Body of pancreas (tissue), 4 donors: Measurements from ENCODE around the gene MGAT4A. TPM values are rescaled to one million over a fixed set of nuclear protein-coding genes. Genes with fewer than 3 reads are reported as not detected.

Source experiments
- ATAC-seq: fragments of 150-250 bp; one replicate; pipeline ENCODE4 v1.9.1; 2016
- DNase-seq, 4 donors: peaks; one replicate each; pipeline ENCODE4 v3.0.0-alpha.2; 2019
- H3K27ac ChIP-seq, 4 donors: fragments of 200-600 bp; sonication (generic); 1 replicate in 3 of 4; 2 replicates in 1 of 4; pipeline versions ENCODE4 v1.5.1 to v1.6.1; 2016 to 2019; ENCODE audit warnings: mild to moderate bottlenecking in 1 of 4, mixed read lengths in 1 of 4, moderate library complexity in 1 of 4
- H3K27me3 ChIP-seq, 2 donors: fragments of 200-600 bp; sonication (generic); one replicate each; pipeline ENCODE4 v1.6.0; 2016; ENCODE audit warnings: mild to moderate bottlenecking in 1 of 2
- H3K36me3 ChIP-seq, 2 donors: fragments of 200-600 bp; sonication (generic); replicated peaks in 1 of 2; 2 replicates each; pipeline ENCODE4 v1.5.1; 2016; ENCODE audit warnings: low read depth in 2 of 2; ENCODE audit not compliant: insufficient read depth in 1 of 2
- H3K4me1 ChIP-seq: fragments of 200-600 bp; sonication (generic); one replicate; pipeline ENCODE4 v1.6.0; 2016
- H3K4me3 ChIP-seq, 2 donors: fragments of 200-600 bp; sonication (generic); 1 replicate in 1 of 2; 2 replicates in 1 of 2; pipeline ENCODE4 v1.5.1; 2016 to 2019
- H3K9me3 ChIP-seq, 3 donors: fragments of 200-600 bp; sonication (generic); 1 replicate in 2 of 3; 2 replicates in 1 of 3; pipeline ENCODE4 v1.5.1; 2016
- POLR2A ChIP-seq, 3 donors: fragments of 450-650 bp; IDR thresholded peaks; one replicate each; pipeline ENCODE4 v1.6.1; 2016; ENCODE audit warnings: antibody characterized with exemption in 3 of 3, mild to moderate bottlenecking in 2 of 3
- WGBS, 2 donors: methylation state at CpG; one replicate each; pipeline ENCODE4 v1.1.5; 2017; 5-methylcytosine and 5-hydroxymethylcytosine counted together
- intact Hi-C: fragments of 100-400 bp; cut with DNase I; formaldehyde crosslinking; loops from one replicate; pipeline ENCODE4 v1.15.1; 2023
- total RNA-seq, 2 donors: library from RNA; depleted of rRNA; stranded (reverse); fragments of >200 nt; gene quantifications; one replicate each; pipeline ENCODE4 v1.1.0, GENCODE V29; 2016
- TF ChIP-seq, protein P1 (sequence below), 7 experiments: fragments of 450-650 bp in 4 of 7; fragments of 200-600 bp in 3 of 7; sonication (generic) in 3 of 7; IDR thresholded peaks; one replicate each; pipeline ENCODE4 v1.5.1; 2016 to 2019; ENCODE audit warnings: antibody characterized with exemption in 7 of 7

Gene MGAT4A
- total RNA-seq, 2 donors from 2014 or later: 40.5 to 72.4 TPM

DNA sequence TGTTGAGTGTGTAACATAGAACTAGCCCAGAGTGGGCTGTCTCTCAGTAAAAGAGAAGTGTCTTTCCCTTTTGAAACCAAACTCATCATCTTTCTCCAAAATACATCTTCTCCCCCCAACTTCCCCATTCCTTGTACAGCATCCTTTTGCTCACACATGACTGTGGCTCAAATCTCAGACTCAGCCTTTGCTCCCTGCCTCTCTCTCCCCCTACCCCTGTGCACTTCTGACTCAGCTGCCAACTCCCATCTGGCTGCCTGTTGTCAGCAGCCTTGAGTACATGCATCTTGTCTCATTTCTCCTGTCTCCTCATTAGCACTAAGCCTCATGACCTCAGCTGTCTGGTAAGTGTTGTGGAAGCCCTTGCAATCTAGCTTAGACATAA lies 18.1 kb upstream of the MGAT4A start:
- DNase-seq: peak in 1 of 4 donors; percentile 75
- peak; percentile 33 for ATAC-seq
- no peaks in the 10 kb centered on the region for H3K9me3 ChIP-seq
- H3K27ac ChIP-seq: peak overlapping the region in 1 of 4 donors; percentile 60
- H3K4me1 ChIP-seq: peaks cover 8% of the 10 kb centered on the region
- intact Hi-C loops: no loop called here
- H3K36me3 ChIP-seq: no peaks in the 10 kb centered on the region
- H3K27me3 ChIP-seq: no peaks in the 10 kb centered on the region
- TF ChIP-seq POLR2A (IDR thresholded peaks at IDR 0.05): peak in 1 of 3 donors; percentile 47
- TF ChIP-seq, protein P1, sequence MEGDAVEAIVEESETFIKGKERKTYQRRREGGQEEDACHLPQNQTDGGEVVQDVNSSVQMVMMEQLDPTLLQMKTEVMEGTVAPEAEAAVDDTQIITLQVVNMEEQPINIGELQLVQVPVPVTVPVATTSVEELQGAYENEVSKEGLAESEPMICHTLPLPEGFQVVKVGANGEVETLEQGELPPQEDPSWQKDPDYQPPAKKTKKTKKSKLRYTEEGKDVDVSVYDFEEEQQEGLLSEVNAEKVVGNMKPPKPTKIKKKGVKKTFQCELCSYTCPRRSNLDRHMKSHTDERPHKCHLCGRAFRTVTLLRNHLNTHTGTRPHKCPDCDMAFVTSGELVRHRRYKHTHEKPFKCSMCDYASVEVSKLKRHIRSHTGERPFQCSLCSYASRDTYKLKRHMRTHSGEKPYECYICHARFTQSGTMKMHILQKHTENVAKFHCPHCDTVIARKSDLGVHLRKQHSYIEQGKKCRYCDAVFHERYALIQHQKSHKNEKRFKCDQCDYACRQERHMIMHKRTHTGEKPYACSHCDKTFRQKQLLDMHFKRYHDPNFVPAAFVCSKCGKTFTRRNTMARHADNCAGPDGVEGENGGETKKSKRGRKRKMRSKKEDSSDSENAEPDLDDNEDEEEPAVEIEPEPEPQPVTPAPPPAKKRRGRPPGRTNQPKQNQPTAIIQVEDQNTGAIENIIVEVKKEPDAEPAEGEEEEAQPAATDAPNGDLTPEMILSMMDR (IDR thresholded peaks at IDR 0.05): no peak
- no peak overlapping the region for H3K4me3 ChIP-seq

DNA sequence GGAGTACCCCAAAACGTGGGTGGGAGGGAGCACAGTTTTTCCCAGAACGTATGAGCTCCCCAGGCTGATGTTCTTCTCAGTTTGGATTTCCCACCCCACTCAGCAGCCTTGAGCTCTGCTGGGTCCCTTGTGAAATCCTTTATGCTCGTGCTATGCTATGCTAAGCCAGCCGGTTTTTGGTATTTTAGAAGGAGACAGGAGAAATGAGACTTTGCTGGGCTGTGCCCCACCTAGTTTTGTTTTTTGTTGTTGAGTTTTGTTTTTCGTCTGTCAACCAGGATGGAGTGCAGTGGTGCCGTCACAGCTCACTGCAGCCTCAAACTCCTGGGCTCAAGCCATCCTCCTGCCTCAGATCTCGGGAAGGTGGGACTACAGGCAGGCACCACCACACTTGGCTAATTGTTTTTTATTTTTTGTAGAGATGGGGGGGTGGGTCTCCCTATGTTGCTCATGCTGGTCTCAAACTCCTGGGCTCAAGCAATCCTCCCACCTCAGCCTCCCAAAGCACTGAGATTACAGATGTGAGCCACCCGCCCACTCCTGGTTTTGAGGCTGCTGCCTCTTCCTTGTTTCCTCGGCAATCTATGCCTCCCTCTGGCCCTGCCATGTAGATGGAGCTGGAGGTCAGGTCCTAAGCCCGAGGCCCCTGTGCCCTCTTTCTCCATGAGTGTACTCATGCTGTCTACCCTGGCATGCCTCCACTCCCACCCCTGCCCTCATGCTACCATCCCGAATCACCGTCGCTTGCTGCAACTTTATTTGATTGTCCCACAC lies 17.5 kb upstream of the MGAT4A start:
- ATAC-seq: no peak
- H3K27ac ChIP-seq: peak overlapping the region in 1 of 4 donors; percentile 60

DNA sequence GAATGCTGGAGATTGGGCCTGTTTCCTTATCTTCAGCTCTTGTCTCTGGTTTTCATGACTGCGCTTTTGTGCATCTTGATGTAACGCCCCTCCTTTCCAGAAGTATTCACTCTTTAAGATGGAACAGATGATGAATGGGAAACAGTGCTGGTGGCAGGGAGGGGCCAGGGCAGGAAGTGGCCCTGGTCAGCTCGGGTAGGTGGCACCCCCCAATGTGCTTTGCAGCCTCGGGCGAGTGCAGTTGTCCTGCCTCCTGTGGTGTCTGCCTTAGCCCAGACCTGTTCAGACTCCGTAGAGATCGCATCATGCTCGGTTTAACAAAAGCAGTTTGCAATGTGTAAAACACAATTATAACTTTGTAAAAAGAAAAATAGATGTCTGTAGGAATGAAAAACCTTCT lies 17.0 kb upstream of the MGAT4A start:
- Histone ChIP-seq H3K9me3 (no peaks in the 10 kb centered on the region), H3K36me3 (no peaks in the 10 kb centered on the region), H3K4me3 (no peak overlapping the region), H3K4me1 (peaks cover 15% of the 10 kb centered on the region), H3K27me3 (no peaks in the 10 kb centered on the region), H3K27ac (no peak overlapping the region)
- WGBS, 2 donors: 74 to 81% methylated on average over 8 of the region's 8 CpGs
- intact Hi-C loops: no loop called here
- no peak for ATAC-seq
- TF ChIP-seq POLR2A (IDR thresholded peaks at IDR 0.05): no peak
- TF ChIP-seq, protein P1 (IDR thresholded peaks at IDR 0.05): no peak
- DNase-seq: no peak

More for the DNA sequence above, 17.5 kb upstream of the MGAT4A start:
- WGBS, 2 donors: 82 to 91% methylated on average over 13 of the region's 13 CpGs
- Histone ChIP-seq H3K36me3 (no peaks in the 10 kb centered on the region), H3K27me3 (no peaks in the 10 kb centered on the region), H3K4me1 (peaks cover 14% of the 10 kb centered on the region), H3K4me3 (no peak overlapping the region), H3K9me3 (no peaks in the 10 kb centered on the region)
- no peak for DNase-seq
- TF ChIP-seq POLR2A (IDR thresholded peaks at IDR 0.05): no peak
- TF ChIP-seq, protein P1 (IDR thresholded peaks at IDR 0.05): no peak
- intact Hi-C loops: no loop called here

DNA sequence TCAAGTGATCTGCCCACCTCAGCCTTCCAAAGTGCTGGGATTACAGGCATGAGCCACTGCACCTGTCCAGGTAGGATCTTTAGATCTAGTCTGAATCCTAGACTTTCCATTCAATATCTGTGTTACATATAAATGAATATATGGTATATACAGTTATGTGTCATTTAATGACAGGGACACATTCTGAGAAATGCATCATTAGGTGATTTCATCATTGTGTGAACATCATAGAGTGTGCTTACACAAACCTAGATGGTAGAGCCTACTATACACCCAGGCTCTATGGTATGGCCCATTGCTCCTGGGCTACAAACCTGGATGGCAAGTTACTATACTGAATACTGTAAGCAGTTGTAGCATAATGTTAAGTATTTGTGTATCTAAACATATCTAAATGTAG lies 15.5 kb upstream of the MGAT4A start:
- TF ChIP-seq, protein P1 (IDR thresholded peaks at IDR 0.05): no peak
- TF ChIP-seq POLR2A (IDR thresholded peaks at IDR 0.05): no peak
- Histone ChIP-seq H3K27me3 (no peaks in the 10 kb centered on the region), H3K27ac (no peak overlapping the region), H3K9me3 (no peaks in the 10 kb centered on the region), H3K36me3 (no peaks in the 10 kb centered on the region), H3K4me3 (no peak overlapping the region), H3K4me1 (peaks cover 15% of the 10 kb centered on the region)
- DNase-seq: no peak
- ATAC-seq: no peak
- intact Hi-C loops: no loop called here

DNA sequence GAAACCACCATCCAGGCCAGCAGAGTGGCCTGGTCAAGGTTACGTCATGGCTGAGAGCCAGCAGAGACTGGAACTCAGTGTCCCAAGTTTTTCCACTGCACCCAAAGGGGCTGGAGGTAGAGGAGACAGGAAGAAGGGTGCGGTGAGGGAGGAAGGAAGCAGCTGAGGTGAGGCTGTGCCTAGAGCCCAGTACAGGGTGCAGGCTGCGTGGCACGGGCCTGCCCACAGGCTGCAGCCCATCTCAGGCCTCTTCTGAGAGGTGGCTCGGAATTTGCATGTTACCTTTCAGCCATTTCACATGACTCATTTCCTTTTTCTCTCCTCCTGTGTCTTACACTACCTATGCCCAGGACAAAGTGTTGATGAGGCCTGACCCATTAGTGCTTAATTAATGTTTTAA lies 13.7 kb upstream of the MGAT4A start:
- DNase-seq (peak in 2 of 4 donors; percentile 47 to 50), ATAC-seq (no peak)
- no peaks in the 10 kb centered on the region for H3K27me3 ChIP-seq
- no peak overlapping the region for H3K27ac ChIP-seq
- intact Hi-C loops: no loop called here
- no peaks in the 10 kb centered on the region for H3K9me3 ChIP-seq
- TF ChIP-seq POLR2A (IDR thresholded peaks at IDR 0.05): no peak
- TF ChIP-seq, protein P1 (IDR thresholded peaks at IDR 0.05): no peak
- H3K4me1 ChIP-seq: peaks cover 15% of the 10 kb centered on the region
- WGBS, 2 donors: 74 to 81% methylated on average over 5 of the region's 5 CpGs
- no peaks in the 10 kb centered on the region for H3K36me3 ChIP-seq
- no peak overlapping the region for H3K4me3 ChIP-seq
